Spleen (tissue), 11 donors: ENCODE measurements around the gene CPN2. TPM values are rescaled to one million over a fixed set of nuclear protein-coding genes. Genes with fewer than 3 reads are reported as not detected.

Experiments used
- DNase-seq: peaks from one replicate; pipeline ENCODE4 v3.0.0-alpha.2; 2020
- H3K27ac ChIP-seq, 8 donors: fragments of 200-600 bp; sonication (generic) in 7 of 8; 1 replicate in 4 of 8; 2 replicates in 4 of 8; pipeline versions ENCODE4 v1.5.0 to v1.8.0; 2016 to 2021; ENCODE audit warnings: inconsistent platforms in 4 of 8, mild to moderate bottlenecking in 4 of 8, moderate library complexity in 1 of 8
- H3K27me3 ChIP-seq, 7 donors: fragments of 200-600 bp; sonication (generic) in 6 of 7; replicated peaks in 1 of 7; 1 replicate in 4 of 7; 2 replicates in 3 of 7; pipeline versions ENCODE4 v1.5.0 to v1.8.0; 2016 to 2021; ENCODE audit warnings: inconsistent platforms in 3 of 7, mild to moderate bottlenecking in 1 of 7
- H3K36me3 ChIP-seq, 6 donors: fragments of 200-600 bp; sonication (generic) in 5 of 6; 1 replicate in 4 of 6; 2 replicates in 2 of 6; pipeline versions ENCODE4 v1.5.0 to v1.8.0; 2016 to 2021; ENCODE audit warnings: inconsistent platforms in 2 of 6
- H3K4me1 ChIP-seq, 6 donors: fragments of 200-600 bp; sonication (generic) in 5 of 6; 1 replicate in 3 of 6; 2 replicates in 3 of 6; pipeline versions ENCODE4 v1.5.0 to v1.8.0; 2016 to 2021; ENCODE audit warnings: inconsistent platforms in 3 of 6
- H3K4me3 ChIP-seq, 8 donors: fragments of 200-600 bp; sonication (generic) in 7 of 8; 1 replicate in 4 of 8; 2 replicates in 4 of 8; pipeline versions ENCODE4 v1.5.0 to v1.8.0; 2016 to 2021; ENCODE audit warnings: inconsistent platforms in 4 of 8, mild to moderate bottlenecking in 4 of 8, moderate library complexity in 2 of 8
- H3K9me3 ChIP-seq, 8 donors: fragments of 200-600 bp; sonication (generic) in 7 of 8; 1 replicate in 4 of 8; 2 replicates in 4 of 8; pipeline versions ENCODE4 v1.5.0 to v1.8.0; 2016 to 2021; ENCODE audit warnings: inconsistent platforms in 4 of 8
- POLR2A ChIP-seq, 3 donors: fragments of 450-650 bp; IDR thresholded peaks; one replicate each; pipeline ENCODE4 v1.5.1; 2017; ENCODE audit warnings: antibody characterized with exemption in 3 of 3, mild to moderate bottlenecking in 1 of 3
- POLR2AphosphoS5 ChIP-seq, 3 donors: sonication (generic); formaldehyde crosslinking; IDR thresholded peaks; one replicate each; pipeline ENCODE4 v1.5.1; 2017; ENCODE audit warnings: antibody characterized with exemption in 3 of 3
- WGBS, 5 donors: extraction: QIAGEN DNeasy Blood & Tissue Kit in 3 of 5; methylation state at CpG; one replicate each; pipeline versions ENCODE4 v1.1.5 to v1.1.7; 2013 to 2018; 5-methylcytosine and 5-hydroxymethylcytosine counted together
- intact Hi-C: fragments of 100-400 bp; cut with DNase I; formaldehyde crosslinking; loops from one replicate; pipeline ENCODE4 v1.15.0; 2023; ENCODE audit warnings: low total_unique reads
- polyA plus RNA-seq, 3 donors: library from polyadenylated mRNA; stranded (reverse); fragments of 200-250 nt; gene quantifications; one replicate each; pipeline ENCODE4 v1.2.1, GENCODE V29; 2013
- total RNA-seq, 7 donors: library from RNA; depleted of rRNA in 3 of 7; stranded (reverse); fragments of >200 nt in 3 of 7; fragmentation: NEBNext Ultra II Directional in 4 of 7; extraction: Animal tissue kit (Norgen Biotek cat#: 25700) in 4 of 7; gene quantifications; one replicate each; pipeline versions ENCODE4 v1.1.0 to v1.2.1, GENCODE V29; 2016 to 2021
- TF ChIP-seq, protein P1 (sequence below), 11 experiments: fragments of 200-600 bp in 7 of 11; fragments of 450-650 bp in 4 of 11; sonication (generic) in 4 of 11; IDR thresholded peaks in 8 of 11; conservative IDR thresholded peaks in 3 of 11; 1 replicate in 7 of 11; 2 replicates in 4 of 11; pipeline versions ENCODE4 v1.4.0 to v1.8.0; 2016 to 2021; ENCODE audit warnings: antibody characterized with exemption in 11 of 11, inconsistent platforms in 4 of 11, mild to moderate bottlenecking in 1 of 11
- donor health status: healthy with polysubstance abuse.
- donor health status: DM: no; HTN: no; CAD: no; lungs with moderate emphysema.
- donor health status: DM: no; HTN: no; CAD: no.
- donor health status: Bipolar disorder and iron deficiency.
- donor health status: healthy.
- donor health status: DM: no; HTN: no; CAD: no.
- donor health status: DM: yes; HTN: yes; CAD: no.

CPN2 gene
- total and polyA plus RNA-seq, 10 donors = 0.26 to 4.4 (median 0.76) TPM

DNA sequence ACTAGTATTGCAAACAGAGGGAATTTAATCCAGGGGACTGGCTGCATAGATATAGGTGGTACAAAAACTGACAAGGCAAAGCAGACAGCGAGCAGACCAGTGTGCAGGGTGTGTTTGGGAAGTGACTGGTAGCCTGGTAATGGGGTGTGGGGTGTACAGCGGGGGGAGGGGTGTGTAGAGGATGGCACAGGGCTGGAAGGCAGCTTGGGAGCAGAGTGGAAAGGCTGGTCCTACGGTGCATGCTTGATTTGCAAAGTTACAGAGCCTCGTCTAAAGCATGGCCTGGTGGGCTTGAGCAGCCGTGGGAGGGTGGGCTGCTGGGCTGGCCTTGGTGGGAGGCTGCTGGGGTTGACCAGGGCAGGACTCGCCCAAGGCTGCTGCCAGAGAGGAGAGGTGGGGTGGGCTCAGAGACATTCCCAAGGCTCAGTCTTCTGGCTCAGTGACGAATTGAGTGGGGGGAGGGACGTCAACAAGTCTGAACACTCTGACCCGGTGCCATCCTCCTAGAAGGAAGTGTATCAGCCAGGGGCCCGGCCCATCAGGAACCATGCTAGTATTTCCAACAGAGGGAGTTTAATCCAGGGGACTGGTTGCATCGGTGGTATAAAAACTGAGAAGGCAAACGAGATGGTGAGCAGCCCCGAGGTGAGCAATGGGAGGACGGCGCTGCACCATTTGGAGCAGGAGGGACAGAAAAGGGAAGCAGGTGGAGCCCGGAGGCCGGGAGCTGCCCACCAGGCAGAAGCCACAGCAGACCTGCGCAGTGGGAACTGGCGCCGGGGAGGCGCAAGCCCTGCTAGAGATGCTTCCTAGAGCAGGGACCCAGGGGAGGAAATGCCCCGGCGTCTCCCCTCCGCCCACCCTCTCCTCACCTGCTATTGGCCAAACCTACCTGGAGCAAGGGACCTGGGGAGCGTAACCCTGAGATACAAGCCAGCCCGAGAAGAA lies 29.2 kb downstream of the CPN2 start:
- peaks cover 0 to 63% (median 6%) of the 10 kb centered on the region in 7 donors for H3K27me3 ChIP-seq
- H3K4me1 ChIP-seq = peaks cover 0 to 19% (median 3%) of the 10 kb centered on the region in 6 donors
- no peaks in the 10 kb centered on the region for H3K36me3 ChIP-seq
- H3K9me3 ChIP-seq = peaks cover 0 to 21% (median 15%) of the 10 kb centered on the region in 8 donors
- WGBS, 5 donors = 70 to 81% (median 76%) methylated on average over 23 to 26 of the region's 26 CpGs
- intact Hi-C loops = no loop called here
- H3K4me3 ChIP-seq = peak overlapping the region in 1 of 8 donors; percentile 35
- TF ChIP-seq, protein P1, sequence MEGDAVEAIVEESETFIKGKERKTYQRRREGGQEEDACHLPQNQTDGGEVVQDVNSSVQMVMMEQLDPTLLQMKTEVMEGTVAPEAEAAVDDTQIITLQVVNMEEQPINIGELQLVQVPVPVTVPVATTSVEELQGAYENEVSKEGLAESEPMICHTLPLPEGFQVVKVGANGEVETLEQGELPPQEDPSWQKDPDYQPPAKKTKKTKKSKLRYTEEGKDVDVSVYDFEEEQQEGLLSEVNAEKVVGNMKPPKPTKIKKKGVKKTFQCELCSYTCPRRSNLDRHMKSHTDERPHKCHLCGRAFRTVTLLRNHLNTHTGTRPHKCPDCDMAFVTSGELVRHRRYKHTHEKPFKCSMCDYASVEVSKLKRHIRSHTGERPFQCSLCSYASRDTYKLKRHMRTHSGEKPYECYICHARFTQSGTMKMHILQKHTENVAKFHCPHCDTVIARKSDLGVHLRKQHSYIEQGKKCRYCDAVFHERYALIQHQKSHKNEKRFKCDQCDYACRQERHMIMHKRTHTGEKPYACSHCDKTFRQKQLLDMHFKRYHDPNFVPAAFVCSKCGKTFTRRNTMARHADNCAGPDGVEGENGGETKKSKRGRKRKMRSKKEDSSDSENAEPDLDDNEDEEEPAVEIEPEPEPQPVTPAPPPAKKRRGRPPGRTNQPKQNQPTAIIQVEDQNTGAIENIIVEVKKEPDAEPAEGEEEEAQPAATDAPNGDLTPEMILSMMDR (IDR thresholded peaks at IDR 0.05 in 8 of 11, conservative IDR thresholded peaks at IDR 0.05 in 3 of 11) = no peak
- no peak for TF ChIP-seq POLR2AphosphoS5 (IDR thresholded peaks at IDR 0.05)
- TF ChIP-seq POLR2A (IDR thresholded peaks at IDR 0.05) = no peak
- no peak for DNase-seq
- no peak overlapping the region for H3K27ac ChIP-seq

DNA sequence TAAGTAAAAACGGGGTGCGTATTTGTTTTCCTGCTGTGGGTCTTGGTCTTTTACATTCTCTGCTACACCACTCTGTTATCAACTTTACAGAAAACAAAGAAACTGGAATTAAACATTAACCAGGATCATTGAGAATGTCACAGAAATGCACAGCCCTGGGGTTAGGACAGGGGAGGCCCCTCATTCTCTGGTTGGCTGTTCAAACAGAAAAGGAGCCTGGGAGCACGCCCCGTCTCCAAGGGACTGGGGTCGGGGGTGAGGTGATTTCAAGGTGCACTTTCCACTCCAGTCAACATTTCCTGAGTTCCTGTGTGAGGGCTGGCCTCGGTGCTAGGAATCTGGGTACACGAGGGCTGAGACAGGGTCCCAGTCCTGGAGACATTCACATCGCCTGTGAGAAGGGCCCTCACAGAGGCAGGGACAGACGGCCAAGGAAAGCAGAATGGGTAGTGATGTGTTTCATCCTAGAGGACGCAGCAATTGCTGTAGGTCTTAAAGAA lies 30.3 kb downstream of the CPN2 start:
- peaks cover 0 to 70% (median 12%) of the 10 kb centered on the region in 7 donors for H3K27me3 ChIP-seq
- H3K4me3 ChIP-seq = no peak overlapping the region
- 77 to 85% (median 82%) methylated on average over 10 of the region's 10 CpGs for WGBS, 5 donors
- peaks cover 0 to 21% (median 15%) of the 10 kb centered on the region in 8 donors for H3K9me3 ChIP-seq
- TF ChIP-seq, protein P1 (IDR thresholded peaks at IDR 0.05 in 8 of 11, conservative IDR thresholded peaks at IDR 0.05 in 3 of 11) = no peak
- TF ChIP-seq POLR2A (IDR thresholded peaks at IDR 0.05) (no peak), POLR2AphosphoS5 (IDR thresholded peaks at IDR 0.05) (no peak)
- peaks cover 5 to 24% (median 7%) of the 10 kb centered on the region in 6 donors for H3K4me1 ChIP-seq
- intact Hi-C loops = no loop called here
- H3K36me3 ChIP-seq = no peaks in the 10 kb centered on the region
- no peak overlapping the region for H3K27ac ChIP-seq
- DNase-seq = no peak

DNA sequence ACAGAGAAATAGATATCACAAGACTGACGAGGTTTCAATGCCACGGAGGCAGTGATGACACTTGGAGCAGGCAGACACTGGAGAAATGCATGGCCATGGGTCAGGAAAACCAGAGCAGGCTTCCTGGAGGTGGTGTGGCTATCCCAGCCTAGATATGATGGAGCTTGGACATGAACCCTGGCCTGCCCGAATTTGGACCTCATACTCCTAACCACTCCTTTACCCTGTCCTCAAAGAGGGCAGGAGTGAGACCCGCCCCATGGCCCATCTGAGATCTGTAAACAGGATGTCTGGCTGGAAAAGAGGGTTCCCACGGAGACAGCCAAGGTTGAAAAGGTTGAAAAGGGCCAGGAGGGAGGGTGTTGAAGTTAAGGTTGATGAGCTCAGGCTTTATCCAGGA lies 31.0 kb downstream of the CPN2 start:
- Histone ChIP-seq H3K9me3 (peaks cover 0 to 21% (median 15%) of the 10 kb centered on the region in 8 donors), H3K27ac (no peak overlapping the region), H3K4me3 (no peak overlapping the region), H3K27me3 (peaks cover 0 to 73% (median 12%) of the 10 kb centered on the region in 7 donors), H3K4me1 (peaks cover 9 to 31% (median 12%) of the 10 kb centered on the region in 6 donors), H3K36me3 (no peaks in the 10 kb centered on the region)
- intact Hi-C loops = no loop called here
- 72 to 84% (median 77%) methylated on average over 5 of the region's 5 CpGs for WGBS, 5 donors
- DNase-seq = no peak
- TF ChIP-seq, protein P1 (IDR thresholded peaks at IDR 0.05 in 8 of 11, conservative IDR thresholded peaks at IDR 0.05 in 3 of 11) = no peak
- no peak for TF ChIP-seq POLR2A (IDR thresholded peaks at IDR 0.05)
- no peak for TF ChIP-seq POLR2AphosphoS5 (IDR thresholded peaks at IDR 0.05)
